Loucy (cell line): ENCODE measurements around the gene SPRR1A.

Source experiments
- H2AFZ ChIP-seq: fragments of 200-600 bp; sonication (generic); 2 replicates; pipeline ENCODE4 v1.6.0; 2016; ENCODE audit warnings: antibody characterized with exemption, mild to moderate bottlenecking, low read length, moderate library complexity
- H3F3A ChIP-seq: fragments of 200-600 bp; 2 replicates; pipeline ENCODE4 v1.6.0; 2016; ENCODE audit warnings: antibody characterized with exemption, low read depth, mild to moderate bottlenecking
- H3K27me3 ChIP-seq: fragments of 200-600 bp; sonication (generic); 2 replicates; pipeline ENCODE4 v1.6.1; 2014; ENCODE audit warnings: low read length, mild to moderate bottlenecking; ENCODE audit not compliant: insufficient read depth, poor library complexity, severe bottlenecking
- H3K36me3 ChIP-seq: fragments of 200-600 bp; sonication (generic); 2 replicates; pipeline ENCODE4 v1.6.1; 2016; ENCODE audit warnings: low read length; ENCODE audit not compliant: insufficient read depth
- H3K4me1 ChIP-seq: fragments of 200-600 bp; sonication (generic); 2 replicates; pipeline ENCODE4 v1.5.1; 2014; ENCODE audit warnings: low read length, mild to moderate bottlenecking; ENCODE audit not compliant: insufficient read depth, poor library complexity, severe bottlenecking
- H3K4me2 ChIP-seq: fragments of 200-600 bp; sonication (generic); 2 replicates; pipeline ENCODE4 v1.6.0; 2014; ENCODE audit warnings: antibody characterized with exemption, low read length, low read depth, mild to moderate bottlenecking; ENCODE audit not compliant: poor library complexity, severe bottlenecking
- H3K4me3 ChIP-seq: fragments of 200-600 bp; sonication (generic); 2 replicates; pipeline ENCODE4 v1.5.1; 2014; ENCODE audit warnings: low read length, mild to moderate bottlenecking, mixed read lengths; ENCODE audit not compliant: poor library complexity, severe bottlenecking
- H3K79me2 ChIP-seq: fragments of 200-600 bp; sonication (generic); 2 replicates; pipeline ENCODE4 v1.6.1; 2014; ENCODE audit warnings: low read length; ENCODE audit not compliant: insufficient read depth
- H3K9ac ChIP-seq: fragments of 200-600 bp; sonication (generic); 2 replicates; pipeline ENCODE4 v1.6.0; 2014; ENCODE audit warnings: mild to moderate bottlenecking, low read depth, low read length, moderate library complexity; ENCODE audit not compliant: poor library complexity, severe bottlenecking
- H3K9me2 ChIP-seq: fragments of 200-600 bp; sonication (generic); replicated peaks from 2 replicates; pipeline ENCODE4 v1.6.1; 2016; ENCODE audit warnings: low read depth, low read length, mixed read lengths
- H3K9me3 ChIP-seq: fragments of 200-600 bp; sonication (generic); 2 replicates; pipeline ENCODE4 v1.6.1; 2014; ENCODE audit warnings: mild to moderate bottlenecking, antibody characterized with exemption, low read length, low read depth; ENCODE audit not compliant: insufficient read depth
- H4K20me1 ChIP-seq: fragments of 200-600 bp; sonication (generic); 2 replicates; pipeline ENCODE4 v1.6.0; 2014; ENCODE audit warnings: antibody characterized with exemption, low read length, mild to moderate bottlenecking; ENCODE audit not compliant: insufficient read depth, poor library complexity, severe bottlenecking
- CTCF ChIP-seq: fragments of 200-600 bp; sonication (generic); conservative IDR thresholded peaks from 2 replicates; pipeline ENCODE4 v1.5.1; 2014; ENCODE audit warnings: mild to moderate bottlenecking, antibody characterized with exemption, low read length
- EZH2phosphoT487 ChIP-seq: fragments of 200-600 bp; IDR thresholded peaks from 2 replicates; pipeline ENCODE4 v1.6.1; 2018; ENCODE audit warnings: antibody characterized with exemption, mild to moderate bottlenecking, moderate library complexity, borderline replicate concordance

Gene SPRR1A

GRCh38 chr1:152995842-152996241, 12.0 kb downstream of the SPRR1A start:
- H3K79me2 ChIP-seq: no peaks in the 10 kb centered on the region
- TF ChIP-seq CTCF: no peak
- TF ChIP-seq EZH2phosphoT487: no peak

DNA sequence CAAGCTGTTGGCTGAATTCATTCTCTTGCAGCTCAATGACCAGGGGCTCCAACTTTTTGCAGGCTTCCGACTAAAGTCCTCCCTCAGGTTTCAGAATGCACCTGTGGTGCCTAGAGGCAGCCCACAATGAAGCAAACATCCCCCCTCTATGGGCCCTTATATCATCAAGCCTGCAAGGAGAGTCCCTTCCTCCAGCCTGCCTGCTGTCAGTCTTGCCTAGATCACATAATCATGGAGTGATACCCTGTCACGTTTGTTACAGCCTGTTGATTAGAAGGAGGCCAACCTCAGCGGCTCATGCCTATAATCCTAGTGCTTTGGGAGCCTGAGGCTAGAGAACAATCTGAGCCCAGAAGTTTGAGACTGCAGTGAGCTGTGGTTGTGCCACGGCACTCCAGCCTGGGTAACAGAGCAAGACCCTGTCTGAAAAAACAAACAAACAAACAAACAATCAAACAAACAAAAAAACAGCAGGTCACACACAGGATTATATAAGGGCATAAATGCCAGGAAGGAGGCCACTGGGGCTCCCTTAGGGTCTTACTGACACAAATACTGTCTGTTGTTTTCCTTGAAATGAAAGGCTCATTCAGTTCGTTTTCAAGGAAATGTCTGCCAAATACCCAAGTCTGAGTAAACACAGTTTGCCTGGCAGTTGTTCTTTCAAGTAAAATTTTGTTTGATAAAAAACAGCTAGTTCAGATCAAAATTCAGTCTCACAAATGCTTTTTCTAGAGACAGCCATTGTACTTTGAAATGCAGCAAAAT, 12.9 kb downstream of the SPRR1A start:
- H3K27me3 ChIP-seq: no peaks in the 10 kb centered on the region
- H3K79me2 ChIP-seq: no peaks in the 10 kb centered on the region
- no peak overlapping the region for H3K4me2 ChIP-seq
- H3K4me3 ChIP-seq: no peak overlapping the region
- no peaks in the 10 kb centered on the region for H3K4me1 ChIP-seq
- no peaks in the 10 kb centered on the region for H3K9me3 ChIP-seq
- no peak overlapping the region for H2AFZ ChIP-seq
- TF ChIP-seq EZH2phosphoT487: no peak
- no peak for TF ChIP-seq CTCF
- no peaks in the 10 kb centered on the region for H3K36me3 ChIP-seq
- H4K20me1 ChIP-seq: no peaks in the 10 kb centered on the region
- no peaks in the 10 kb centered on the region for H3F3A ChIP-seq
- no peak overlapping the region for H3K9ac ChIP-seq
- H3K9me2 ChIP-seq: no peaks in the 10 kb centered on the region

More at GRCh38 chr1:152995842-152996241, 12.0 kb downstream of the SPRR1A start:
- Histone ChIP-seq H4K20me1 (no peaks in the 10 kb centered on the region), H3K27me3 (no peaks in the 10 kb centered on the region), H2AFZ (no peak overlapping the region), H3K4me1 (no peaks in the 10 kb centered on the region), H3K9ac (no peak overlapping the region), H3K9me2 (no peaks in the 10 kb centered on the region), H3K36me3 (no peaks in the 10 kb centered on the region), H3K4me2 (no peak overlapping the region), H3K9me3 (no peaks in the 10 kb centered on the region), H3F3A (no peaks in the 10 kb centered on the region), H3K4me3 (no peak overlapping the region)

DNA sequence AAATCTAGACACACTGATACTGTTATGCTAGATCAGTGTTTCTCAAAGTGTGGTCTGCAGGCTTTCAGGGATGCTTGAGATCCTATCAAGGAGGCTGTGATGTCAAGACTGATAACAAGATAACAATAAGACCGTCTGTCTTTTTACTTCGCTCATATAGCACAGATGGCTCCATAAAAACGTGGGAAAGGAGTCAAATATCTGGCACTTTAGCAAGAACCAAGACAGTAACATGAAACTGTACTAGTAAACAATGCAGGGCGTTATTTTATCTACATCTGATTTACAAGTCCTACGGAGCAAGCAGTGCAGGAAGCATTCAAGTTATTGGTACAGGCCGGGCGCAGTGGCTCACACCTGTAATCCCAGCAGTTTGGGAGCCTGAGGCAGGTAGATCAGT, 14.0 kb downstream of the SPRR1A start:
- Histone ChIP-seq H4K20me1 (no peaks in the 10 kb centered on the region), H3K4me2 (no peak overlapping the region), H3K27me3 (no peaks in the 10 kb centered on the region), H3K9me2 (no peaks in the 10 kb centered on the region), H3K79me2 (no peaks in the 10 kb centered on the region), H3K9ac (no peak overlapping the region), H3K36me3 (no peaks in the 10 kb centered on the region), H3K4me1 (no peaks in the 10 kb centered on the region), H2AFZ (no peak overlapping the region), H3F3A (no peaks in the 10 kb centered on the region), H3K9me3 (no peaks in the 10 kb centered on the region), H3K4me3 (no peak overlapping the region)
- TF ChIP-seq EZH2phosphoT487 (no peak), CTCF (no peak)
